Stimulated activated CD8-positive, alpha-beta memory T cell treated with anti-CD3 and anti-CD28 coated beads, Interleukin-4, amount 100 ng/mL, for 4 hours (primary cell): Measurements from ENCODE around the gene IPO13.

ENCODE experiments used
- DNase-seq, 2 donors: peaks; one replicate each; pipeline ENCODE4 v3.0.0-alpha.2; 2020; ENCODE audit warnings: low read depth in 2 of 2, low spot score in 1 of 2

IPO13 gene

DNA sequence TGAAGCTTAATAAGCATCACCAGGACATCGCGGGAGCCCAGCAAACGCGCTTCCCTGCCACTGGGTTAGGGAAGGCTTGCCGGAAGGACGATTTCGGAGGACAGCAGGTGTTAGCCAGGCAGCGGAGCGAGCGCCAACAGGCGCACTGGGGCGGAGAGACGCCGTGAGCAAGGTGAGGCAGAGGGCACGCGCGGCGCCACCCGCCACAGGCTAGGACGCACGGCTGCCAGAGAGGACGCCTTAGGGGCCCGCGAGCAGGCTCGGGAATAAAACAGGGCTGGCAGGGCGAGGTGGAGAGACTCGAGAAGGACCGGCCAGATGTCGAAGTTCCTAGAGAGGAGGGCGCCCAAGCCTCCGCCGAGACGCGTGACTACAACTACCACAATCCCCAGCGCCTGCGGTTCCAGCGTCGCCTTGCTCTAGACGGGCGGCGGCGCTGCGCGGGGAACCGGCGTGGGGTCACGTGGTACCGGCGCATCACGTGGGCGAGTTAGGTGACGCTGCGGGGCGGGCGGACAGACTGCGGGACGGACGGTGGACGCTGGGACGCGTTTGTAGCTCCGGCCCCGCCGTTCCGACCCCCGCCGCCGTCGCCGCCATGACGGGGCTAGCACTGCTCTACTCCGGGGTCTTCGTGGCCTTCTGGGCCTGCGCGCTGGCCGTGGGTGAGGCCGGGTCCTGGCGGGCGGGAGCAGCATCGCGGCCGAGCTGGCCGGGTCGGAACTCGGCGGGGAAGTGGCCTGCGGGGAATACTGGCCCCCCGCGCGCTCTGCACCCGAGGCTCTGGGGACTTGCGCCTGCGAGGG, 27.9 kb downstream of the IPO13 start, which contains the start of gene ATP6V0B:
Gene ATP6V0B (plus strand): TSS at position 518 of the 806 bp plus-strand sequence. CDS start 81 bp downstream, at position 599.
- peak; percentile 87 to 91 for DNase-seq

DNA sequence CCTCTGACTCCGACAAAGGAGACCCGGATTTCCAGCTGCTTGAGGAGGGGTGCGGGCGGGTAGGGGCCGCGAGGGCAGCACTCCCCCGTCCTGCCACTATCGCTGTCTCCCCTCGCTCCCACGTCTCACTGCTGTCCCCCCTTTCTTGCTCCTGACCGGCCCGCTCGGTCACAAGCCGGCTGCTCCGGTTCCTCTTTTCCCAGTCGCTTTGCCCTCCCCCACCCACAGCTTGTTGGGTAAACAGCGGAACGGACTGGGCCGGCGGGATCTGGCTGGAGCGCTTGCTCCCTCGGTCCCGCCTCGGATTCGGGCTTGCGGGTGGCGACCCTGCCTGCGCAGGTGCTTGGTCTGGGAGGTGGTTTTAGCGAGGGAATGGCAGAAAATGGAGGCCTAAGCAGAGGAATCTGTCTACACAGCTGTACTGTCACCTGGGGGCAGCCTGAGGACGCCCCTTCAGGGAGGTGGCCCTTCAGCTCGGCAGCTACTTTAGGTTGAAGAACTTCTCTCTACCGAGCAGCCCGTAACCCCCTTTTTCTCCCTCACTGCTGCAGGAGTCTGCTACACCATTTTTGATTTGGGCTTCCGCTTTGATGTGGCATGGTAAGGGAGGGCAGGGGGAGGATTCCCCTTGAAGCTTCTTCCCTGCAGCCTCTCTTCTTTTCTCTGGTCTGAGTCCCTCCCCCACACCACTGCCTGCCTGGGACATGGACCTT, 28.7 kb downstream of the IPO13 start:
- no peak for DNase-seq

DNA sequence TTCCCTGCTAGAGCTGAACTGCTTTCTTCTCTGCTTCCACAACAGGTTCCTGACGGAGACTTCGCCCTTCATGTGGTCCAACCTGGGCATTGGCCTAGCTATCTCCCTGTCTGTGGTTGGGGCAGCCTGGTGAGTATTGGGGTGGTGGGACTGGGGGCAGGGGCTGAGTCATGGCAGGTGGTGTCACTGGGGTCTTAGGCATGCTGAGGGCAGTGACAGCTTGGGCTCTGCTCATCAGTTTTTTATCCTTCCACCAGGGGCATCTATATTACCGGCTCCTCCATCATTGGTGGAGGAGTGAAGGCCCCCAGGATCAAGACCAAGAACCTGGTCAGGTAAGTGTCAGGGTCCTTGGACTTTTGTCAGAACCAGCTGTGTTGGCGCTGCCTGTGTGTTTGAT, 29.3 kb downstream of the IPO13 start:
- no peak for DNase-seq

DNA sequence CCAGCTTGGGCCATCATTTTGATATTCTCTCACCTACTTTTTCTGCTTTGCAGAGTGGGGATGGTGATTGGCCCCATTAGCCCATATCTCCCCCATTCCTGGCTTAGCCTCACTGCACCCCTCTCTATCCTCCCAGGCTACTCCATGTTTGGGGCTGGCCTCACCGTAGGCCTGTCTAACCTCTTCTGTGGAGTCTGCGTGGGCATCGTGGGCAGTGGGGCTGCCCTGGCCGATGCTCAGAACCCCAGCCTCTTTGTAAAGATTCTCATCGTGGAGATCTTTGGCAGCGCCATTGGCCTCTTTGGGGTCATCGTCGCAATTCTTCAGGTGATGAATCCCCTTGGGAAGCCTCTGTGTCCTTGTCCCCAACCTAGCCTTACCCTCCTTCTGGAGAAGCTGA, 30.1 kb downstream of the IPO13 start:
- DNase-seq, result no peak

DNA sequence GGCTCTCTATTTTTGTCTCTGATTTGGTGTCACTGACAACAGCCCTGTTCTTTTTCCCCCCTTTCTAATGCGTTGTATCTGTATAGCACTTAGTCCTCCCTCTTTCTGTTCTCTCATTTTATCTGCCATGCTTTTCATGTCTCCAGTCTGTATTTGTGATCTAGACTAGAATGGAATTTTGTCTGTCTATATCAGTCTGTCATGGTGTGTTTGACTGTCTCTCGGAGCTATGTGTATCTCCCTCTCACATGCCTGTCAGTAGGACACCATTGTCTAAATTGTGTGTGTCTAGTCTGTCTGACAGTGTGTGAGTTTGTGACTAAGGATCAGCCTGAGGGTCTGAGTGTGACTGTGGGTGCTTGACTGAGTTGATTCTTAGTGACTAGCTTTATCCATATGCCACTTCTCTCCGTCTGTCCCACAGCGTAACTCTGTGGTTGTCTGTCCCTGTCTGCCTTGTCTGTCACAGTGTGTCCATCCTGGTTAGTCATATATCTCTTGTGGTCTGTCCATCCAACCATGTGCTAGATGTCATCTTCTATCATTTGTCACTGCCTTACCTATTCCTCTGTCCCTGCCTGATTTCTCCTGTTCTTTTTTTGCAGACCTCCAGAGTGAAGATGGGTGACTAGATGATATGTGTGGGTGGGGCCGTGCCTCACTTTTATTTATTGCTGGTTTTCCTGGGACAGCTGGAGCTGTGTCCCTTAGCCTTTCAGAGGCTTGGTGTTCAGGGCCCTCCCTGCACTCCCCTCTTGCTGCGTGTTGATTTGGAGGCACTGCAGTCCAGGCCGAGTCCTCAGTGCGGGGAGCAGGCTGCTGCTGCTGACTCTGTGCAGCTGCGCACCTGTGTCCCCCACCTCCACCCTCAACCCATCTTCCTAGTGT, 30.9 kb downstream of the IPO13 start:
- no peak for DNase-seq

DNA sequence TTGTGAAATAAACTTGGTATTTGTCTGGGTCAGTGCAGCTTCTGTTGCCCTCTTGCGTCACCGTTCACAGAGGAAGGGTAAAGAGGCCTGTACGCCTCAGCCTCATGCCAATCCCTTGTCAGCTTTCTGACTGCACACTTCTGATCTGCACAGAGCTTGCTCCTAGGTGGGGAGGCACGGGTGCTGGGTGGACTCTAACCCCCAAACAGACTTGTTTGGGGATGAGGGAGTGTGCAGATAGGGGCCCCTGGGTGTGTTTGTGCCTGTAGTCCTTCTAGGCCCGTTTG, 31.5 kb downstream of the IPO13 start:
- DNase-seq, result no peak

DNA sequence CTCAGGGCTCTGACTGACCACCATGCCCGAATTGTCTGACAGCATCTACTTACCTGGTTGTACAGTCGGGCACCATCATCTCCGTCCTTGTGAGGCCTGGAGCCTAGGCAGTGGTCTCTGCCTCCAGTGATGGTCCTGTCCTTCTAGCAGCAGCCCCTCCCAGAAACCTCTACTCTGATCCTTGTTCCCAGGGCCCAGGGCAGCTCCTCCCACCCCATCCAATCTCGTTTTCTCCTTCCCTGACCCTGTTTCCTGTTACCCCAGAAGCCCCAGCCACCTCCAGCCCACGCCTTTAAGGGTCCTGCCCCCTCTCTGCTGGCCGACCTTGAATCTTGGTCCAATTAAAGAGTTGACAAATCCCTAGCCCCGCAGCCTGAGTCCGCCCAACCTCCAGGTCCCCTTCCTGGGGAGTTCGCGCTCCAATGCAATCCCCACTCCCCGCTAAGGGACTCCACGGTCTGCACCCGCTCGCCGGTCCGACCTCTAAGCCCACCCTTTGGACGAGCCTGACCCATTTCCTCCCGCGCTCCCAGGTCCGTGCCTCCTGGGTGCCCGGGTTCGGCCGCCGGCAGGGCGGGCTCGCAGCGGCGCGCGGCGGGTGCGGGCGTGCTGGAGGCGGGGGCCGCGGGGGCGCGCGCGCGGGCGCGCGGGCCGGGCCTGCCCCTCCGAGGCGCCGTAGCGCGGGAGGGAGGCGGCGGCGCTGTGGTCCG, 32.0 kb downstream of the IPO13 start, which contains the start of gene B4GALT2:
Gene B4GALT2 (plus strand): TSS at position 660 of the 710 bp plus-strand sequence. CDS start 1,951 bp downstream, outside the sequence.
- no peak for DNase-seq

DNA sequence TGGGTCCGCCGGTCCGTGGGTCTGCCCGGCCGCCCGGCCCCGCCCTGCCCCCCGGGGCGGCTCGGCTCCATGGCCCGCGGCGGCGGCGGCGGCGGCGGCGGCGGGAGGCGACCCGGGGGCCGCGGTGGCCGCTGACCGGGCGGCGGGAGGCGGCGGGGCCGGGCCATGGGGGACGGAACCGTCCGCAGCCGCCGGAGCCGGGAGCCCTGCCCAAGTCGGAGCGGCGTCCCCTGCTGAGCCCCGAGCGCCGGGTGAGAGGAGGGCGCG, 32.4 kb downstream of the IPO13 start:
- no peak for DNase-seq

DNA sequence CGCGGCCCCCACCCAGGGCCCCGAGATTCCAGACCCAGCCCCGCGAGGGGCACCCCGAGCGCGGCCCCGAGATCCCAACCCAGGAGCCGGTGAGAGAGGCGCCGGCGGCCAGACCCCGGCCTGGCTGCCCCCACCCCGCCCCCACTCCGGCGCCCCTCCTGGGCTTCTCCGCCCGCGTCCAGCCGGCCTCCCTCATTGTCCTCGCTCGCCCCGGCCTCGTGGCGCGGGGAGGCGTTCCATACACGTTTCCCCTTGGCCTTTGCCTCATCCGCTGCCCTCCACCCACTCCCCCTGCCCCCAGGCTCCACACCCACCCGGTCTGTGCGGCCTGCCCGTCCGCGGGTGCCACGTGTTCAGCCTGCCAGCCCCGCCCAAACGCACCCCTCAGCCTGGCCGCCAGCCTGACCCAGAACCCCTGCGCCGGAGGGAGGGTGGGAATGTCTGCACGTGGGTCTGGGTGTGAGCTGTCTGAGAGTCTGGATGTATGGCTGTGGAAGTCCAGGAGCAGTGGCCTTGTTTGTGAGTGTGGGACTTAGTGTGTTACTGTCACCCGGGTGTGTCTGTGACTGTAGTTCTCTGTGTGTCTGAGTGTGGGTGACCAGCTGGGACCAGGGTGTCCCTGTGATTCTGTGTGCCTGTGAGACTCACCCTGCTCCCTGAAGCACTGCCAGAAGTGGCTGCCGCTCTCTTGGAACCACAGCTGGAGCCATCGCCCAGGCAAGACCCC, 32.9 kb downstream of the IPO13 start:
- no peak for DNase-seq

DNA sequence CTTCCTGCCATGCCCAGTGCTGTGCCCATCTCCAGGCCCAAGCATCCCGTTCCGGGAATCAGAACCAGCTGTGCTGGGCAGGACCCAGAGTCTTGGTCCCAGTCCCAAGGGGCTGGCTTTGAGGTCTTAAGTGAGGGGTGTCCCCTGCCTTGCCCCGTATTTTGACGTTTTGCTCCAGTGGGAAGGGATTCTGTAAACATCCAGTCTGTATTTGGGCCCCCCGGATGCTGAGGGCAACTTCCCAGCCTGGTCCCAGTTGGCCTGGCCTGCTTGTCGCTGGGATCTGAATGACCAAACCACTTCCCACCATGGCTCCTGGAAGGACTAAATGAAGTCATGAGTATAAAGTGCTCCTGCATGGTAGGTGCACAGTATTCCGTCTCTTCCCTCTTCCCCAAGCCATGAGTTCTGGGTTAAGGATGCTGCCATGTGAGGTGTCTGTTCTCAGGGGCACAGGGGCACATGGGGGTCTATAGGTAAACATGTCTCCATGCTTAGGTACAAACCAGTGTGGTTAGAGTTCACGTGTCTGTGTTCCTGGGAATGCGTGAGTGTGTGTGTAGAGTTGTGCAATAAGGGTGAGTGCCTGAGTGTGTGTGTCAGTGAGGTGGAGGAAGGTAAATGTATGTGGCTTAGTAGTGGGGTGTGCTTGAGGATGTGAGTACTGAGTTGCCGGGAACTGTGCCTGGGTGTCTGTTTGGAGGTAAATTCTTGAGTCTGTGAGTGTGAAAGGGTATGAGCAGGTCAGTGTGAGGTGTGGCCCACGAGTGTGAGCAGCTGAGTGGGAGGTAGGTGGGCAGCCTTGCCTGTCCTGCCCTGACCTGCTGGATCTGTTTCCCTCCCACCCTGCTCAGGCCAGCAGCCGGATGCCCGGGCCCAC, 33.7 kb downstream of the IPO13 start:
- DNase-seq, result no peak

DNA sequence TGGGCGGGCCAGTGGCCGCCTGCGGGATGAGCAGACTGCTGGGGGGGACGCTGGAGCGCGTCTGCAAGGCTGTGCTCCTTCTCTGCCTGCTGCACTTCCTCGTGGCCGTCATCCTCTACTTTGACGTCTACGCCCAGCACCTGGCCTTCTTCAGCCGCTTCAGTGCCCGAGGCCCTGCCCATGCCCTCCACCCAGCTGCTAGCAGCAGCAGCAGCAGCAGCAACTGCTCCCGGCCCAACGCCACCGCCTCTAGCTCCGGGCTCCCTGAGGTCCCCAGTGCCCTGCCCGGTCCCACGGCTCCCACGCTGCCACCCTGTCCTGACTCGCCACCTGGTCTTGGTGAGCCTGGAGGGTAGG, 34.4 kb downstream of the IPO13 start:
- DNase-seq, result no peak

DNA sequence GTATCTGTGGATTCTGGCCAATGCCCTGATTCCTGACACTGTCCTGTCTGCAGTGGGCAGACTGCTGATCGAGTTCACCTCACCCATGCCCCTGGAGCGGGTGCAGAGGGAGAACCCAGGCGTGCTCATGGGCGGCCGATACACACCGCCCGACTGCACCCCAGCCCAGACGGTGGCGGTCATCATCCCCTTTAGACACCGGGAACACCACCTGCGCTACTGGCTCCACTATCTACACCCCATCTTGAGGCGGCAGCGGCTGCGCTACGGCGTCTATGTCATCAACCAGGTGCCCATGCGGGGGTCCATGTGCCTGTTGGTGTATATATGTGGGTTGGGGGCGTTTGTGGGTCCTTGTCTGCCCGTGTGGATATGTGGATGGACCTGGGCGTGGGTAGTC, 34.9 kb downstream of the IPO13 start:
- DNase-seq, result no peak

DNA sequence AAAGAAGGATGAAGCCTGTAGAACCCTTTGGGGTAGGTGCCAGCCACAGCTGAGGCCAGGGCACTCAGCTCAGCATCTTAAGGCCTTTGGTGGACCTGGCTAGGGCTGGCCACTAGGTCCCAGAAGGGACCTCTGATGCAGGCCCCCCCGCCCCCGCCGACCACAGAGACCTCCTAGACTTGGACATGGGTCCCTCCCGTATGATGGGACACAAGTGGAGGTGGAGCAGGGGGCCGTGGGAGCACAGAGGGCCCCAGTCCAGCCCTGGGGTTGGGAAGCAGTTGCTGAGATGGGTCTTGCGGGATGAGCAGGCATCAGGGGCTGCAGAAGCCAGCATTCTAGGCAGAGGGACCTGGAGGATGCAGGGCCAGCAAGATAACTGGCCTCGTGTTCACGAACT, 35.5 kb downstream of the IPO13 start:
- no peak for DNase-seq

DNA sequence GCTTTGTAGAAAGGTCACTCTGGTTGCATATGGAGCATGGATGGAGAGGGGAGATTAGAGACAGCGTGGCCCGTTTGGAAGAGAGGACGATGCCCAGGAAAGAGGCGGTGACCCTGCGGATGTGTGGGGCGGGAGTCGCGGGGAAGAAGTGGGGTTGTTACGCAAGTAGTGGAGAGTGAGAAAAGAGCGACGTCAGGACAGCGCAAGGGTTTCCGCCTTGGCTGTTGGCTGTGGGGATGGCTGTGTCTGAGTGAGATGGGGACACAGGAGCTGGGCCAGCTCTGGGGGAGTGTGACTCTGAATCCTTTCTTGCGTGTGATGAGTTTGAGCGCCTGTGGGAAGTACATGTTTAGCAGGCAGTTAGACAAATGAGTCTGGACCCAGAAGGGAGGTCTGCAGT, 36.1 kb downstream of the IPO13 start:
- DNase-seq, result no peak

DNA sequence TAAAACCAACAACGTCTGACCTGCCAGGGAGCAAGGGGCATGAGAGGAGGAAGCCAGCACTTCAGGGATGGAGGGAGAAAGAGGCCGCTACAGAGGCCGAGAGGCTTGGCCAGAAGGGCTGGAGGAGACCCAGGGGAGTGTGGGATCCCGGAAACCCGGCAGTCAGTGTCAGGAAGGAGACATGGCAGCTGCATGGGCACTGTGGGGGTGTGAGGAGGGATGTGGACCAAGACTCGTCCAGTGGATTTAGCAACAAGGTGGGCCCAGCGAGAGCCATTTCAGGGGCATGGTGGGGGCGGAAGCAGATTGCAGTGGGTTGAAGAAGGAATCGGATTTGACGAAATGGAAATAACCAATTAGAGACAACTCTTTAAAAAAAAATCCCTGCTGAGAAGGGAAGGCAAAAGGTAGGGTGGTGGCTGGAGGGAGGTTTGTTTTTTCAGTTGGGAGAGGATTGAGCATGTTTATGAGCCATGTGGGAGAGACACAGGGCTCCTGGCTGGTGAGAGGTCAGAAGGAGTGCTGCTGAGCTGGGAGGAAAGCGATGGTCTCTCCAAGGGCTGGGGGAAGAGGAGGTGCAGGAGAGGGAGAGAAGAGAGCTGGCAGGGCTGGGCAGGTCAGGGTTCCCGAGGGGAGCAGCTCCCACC, 36.6 kb downstream of the IPO13 start:
- DNase-seq, result no peak

DNA sequence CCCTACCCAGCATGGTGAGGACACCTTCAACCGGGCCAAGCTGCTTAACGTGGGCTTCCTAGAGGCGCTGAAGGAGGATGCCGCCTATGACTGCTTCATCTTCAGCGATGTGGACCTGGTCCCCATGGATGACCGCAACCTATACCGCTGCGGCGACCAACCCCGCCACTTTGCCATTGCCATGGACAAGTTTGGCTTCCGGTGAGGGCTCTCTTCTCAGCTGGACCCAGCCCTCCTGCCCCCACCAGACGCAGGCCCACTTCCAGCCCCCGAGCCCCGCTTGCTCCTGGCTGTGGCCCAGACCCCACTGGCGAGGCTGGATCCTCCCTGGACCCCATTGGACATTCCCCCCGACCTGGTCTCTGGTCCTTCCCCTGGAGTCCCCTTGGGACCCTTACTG, 38.1 kb downstream of the IPO13 start:
- DNase-seq, result no peak

DNA sequence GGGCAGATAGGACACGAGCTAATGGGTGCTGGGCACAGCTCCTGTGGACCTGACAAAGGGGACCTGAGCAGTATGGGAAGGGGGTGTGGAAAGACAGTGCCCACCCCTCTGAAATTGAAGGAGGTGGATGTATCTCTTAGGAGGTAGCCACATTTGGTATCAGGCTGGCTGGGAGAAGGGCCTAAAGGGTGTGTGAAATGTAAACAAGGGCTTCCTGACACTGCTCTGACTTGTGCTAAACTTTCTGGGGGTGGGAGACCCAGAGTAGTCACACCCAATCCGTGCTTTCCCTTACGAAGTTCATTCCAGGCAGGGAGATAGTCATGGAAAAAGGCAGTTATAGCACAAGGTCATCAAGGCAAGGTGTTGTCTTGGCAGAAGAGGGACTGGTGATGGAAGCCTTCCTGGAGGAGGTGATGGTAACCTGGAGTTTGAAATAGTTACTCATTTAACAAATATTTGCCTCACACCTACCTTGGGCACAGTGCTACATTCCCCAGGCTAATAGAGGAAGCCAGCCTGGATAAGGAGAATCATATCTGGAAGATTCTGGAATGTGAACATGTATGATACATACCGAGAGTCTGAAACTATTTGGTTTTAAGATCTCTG, 39.3 kb downstream of the IPO13 start:
- no peak for DNase-seq

DNA sequence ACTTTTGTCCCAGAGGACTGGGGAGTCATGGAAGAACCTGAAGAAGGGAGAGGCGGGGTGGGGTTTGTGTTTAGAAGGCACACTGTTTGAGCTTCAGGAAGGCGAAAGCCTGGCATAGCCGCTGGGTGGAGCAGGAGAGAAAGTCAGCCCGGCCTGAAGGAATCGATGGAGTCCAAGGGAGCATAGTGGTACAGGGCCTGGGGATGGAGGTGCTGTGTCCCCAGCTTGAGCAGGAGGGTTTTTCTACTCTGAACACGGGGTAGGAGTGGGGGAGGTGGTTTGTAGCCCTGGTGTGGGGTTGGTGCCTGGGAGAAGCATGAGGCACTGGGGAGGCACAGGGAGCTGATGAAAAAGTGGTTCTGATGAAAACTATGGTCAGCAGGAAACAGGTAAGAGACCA, 40.0 kb downstream of the IPO13 start:
- no peak for DNase-seq
